TTC549 (cell line): ENCODE measurements around the gene PCDH9.
"Not testable (repeated sequence)": the region's sequence is repeated elsewhere in the genome, so short reads cannot be mapped to it uniquely, and the experiment has no call there.

Source experiments
- FAIRE-seq: peaks from 2 replicates; lab custom pipeline; 2012; peaks lifted over from hg19 to GRCh38; lab: Jason Lieb, UNC

Gene PCDH9

DNA sequence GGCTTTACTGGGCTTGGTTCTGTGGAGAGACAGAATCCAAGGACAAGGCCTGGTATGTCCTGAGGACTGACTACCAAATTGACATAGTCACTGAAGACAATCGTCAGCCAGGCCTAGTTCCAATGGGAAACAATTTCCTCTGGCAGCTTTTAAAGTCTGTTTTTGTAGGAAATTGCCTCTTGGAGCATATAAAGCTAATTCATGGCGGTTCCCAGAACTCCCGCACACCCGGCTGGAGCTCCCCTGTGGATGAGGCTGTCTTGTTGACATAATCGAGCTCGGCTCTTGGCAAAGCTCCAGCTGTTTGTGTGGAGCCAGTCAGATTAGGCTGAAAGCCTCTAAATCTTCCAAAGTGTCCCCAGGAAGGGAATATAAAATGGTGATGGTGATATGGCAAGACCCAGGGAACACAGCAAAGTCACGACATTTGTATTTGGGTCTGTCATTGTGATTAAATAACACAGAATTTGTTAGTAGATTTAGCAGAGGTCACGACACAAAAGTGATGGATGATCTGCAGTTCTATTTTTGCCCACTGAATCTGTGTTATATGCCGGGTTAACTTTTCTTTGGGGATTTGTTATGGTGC is 395.0 kb downstream of the PCDH9 start:
- no peak for FAIRE-seq

- no peak for FAIRE-seq
Measured at GRCh38 chr13:66830940-66831716, 399.0 kb downstream of the PCDH9 start.

GRCh38 chr13:66829803-66830202 is 400.3 kb downstream of the PCDH9 start:
- FAIRE-seq: no peak

DNA sequence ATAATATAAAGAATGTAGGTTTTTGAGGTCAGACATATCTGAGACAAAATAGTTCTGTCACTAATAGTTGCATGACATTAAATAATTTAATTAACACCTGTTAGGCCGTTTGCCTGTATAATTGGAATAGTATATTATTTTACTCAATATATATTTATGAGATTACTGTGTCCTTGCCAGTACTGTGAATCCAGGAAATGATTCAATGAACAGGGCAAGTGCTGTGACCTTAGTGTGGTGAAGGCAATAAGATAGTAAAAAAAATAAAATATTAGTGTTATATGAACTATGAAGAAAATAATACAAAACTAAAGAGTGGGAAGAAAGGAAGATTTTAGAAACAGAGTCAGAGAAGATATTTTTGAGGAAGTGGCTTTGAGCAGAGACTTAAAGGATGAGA is 403.7 kb downstream of the PCDH9 start:
- no peak for FAIRE-seq

GRCh38 chr13:66821551-66821950 is 408.6 kb downstream of the PCDH9 start:
- FAIRE-seq: no peak

- no peak for FAIRE-seq
Measured at GRCh38 chr13:66811455-66811854, 418.7 kb downstream of the PCDH9 start.

DNA sequence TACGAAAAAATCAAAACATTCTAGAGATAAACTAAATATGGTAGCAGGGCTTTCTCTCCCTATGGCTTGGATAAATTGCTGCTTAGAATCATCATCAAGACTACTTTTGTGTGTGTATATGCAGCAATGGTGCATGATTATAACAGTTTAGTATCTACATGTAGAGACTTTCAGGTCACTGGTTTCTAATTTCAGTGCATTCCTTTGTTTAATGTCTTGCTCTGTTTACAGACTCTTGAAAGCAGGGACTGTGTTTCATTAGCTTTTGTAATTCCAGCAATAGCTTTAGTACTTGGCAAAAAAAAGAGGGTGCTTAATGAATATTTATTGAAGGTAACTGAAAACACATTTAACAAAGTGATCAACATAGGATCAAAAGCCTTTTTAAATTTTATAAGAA is 420.7 kb downstream of the PCDH9 start:
- no peak for FAIRE-seq

DNA sequence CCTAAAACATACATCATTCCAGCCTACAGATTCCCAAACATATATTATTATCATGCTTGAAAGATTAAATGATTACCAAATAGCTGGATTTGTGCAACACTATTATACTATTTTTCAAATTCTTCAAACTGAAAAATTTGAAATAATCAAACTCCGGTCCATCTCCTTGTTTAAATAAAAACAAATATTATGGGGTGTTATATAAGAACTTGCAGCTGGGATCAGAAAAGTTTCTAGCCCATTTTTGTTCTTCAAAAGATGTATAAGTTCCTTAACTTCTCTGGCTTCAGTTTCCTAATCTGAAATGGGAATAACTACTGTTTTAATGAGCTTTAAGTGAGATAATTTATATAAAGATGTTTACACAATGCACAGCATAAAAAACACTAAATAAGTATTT is 422.9 kb downstream of the PCDH9 start:
- no peak for FAIRE-seq

- FAIRE-seq: no peak
Measured at GRCh38 chr13:66805657-66806056, 424.5 kb downstream of the PCDH9 start.

- no peak for FAIRE-seq
Measured at GRCh38 chr13:66803808-66804456, 426.2 kb downstream of the PCDH9 start.

DNA sequence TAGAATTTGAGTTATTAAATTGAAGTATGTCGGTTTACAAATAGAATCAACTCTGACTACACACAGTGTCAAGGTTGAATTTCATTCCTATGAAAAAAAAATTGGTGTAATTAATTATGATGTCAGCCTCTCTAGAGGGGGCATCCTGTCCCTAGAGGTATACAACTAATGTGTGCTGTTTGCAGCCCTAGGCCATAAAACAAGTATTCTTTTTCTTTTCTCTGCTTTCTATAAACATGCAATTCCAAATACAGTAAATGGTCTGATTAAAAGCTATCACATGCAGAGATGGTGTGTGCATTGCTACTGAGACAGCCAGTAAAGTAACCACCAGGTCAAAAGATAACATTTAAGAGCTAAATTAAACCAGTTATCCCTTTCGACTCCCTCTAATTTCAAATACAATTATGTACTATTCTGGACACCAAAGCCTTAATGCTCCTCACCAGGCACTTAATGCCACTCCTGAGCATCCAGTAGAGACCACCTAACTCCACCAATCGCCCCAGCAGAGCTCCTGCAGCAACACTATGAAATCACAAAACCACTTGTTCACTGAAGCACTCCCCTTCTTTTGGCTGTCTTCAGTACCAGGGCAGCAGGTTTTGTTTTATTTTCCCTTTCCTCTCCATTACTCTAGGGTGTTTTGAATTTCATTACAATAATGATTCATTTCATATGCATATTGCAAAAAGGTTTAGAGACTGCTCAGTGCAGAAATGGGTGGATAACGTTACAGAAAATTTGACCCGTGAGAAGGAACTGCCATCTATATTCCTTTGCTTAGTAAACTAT is 426.9 kb downstream of the PCDH9 start:
- no peak for FAIRE-seq

DNA sequence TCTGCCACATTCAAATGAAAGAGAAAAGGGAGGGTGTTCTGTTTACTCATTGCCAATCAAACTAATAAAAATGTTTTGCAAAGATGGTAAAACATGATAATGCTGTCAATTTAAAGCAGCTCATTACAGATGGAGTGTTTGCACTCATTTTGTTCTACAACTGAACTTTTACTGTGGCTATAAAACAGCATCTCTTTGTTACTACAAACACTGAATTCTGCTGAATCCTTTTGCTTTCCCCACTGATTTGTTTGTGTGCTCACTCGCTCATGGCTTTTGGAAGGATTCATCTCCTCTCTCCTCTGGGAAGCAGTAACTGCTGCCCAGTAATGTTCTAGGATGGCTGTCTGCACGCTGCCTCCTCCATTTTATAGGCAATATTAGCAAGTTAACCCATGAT is 434.5 kb downstream of the PCDH9 start:
- FAIRE-seq: no peak

DNA sequence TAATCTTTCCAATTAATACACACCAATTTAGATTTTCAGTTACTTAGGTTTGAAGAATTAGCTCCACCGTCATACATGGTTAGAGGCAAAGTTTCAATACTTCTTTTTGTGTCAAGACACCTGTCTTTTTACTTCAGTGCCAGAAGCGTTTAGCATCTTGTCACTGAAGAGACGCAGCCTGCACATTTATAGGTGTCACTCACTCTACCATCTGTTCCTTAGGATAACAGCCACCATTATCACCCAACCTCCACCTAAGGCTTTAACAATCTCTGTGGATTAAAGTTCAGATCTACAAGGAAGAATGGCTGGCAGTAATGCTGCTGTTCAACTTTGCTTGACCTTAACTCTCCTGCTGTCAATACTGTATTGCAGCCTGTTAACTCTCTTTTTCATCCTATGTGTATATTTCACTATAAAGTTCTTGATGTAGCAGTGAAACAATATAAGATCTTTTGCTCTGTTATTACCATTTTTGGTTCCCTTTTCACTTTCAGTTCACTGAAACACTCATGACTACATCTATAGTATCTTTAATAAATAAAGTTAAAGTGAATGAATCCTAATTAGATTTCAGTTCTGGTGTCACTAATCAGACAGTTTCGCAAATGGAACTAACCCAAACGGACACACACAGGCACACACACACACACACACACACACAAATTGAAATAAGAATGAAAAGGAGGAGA is 435.6 kb downstream of the PCDH9 start:
- no peak for FAIRE-seq

GRCh38 chr13:66790861-66791260 is 439.3 kb downstream of the PCDH9 start:
- no peak for FAIRE-seq

GRCh38 chr13:66781241-66781640 is 448.9 kb downstream of the PCDH9 start:
- no peak for FAIRE-seq

GRCh38 chr13:66780814-66781213 is 449.3 kb downstream of the PCDH9 start:
- no peak for FAIRE-seq

DNA sequence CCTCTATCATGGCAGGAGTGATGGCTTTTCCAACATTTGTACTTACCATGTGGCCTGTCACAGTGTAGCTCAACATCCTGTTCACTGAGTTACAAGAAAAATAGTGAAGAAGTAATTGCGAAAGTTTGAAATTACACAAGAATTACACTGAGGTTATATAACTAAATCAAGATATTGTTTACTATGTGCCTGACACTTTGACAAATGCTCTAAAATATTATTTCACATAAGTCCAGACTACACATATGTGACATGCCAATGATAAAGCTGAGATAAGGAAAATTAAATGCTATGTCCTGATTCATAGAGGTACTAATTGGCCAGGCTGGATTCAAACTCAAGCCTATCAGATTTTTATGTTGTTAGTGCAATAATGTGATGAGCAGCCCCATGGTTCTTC is 451.7 kb downstream of the PCDH9 start:
- no peak for FAIRE-seq

GRCh38 chr13:66775196-66775595 is 454.9 kb downstream of the PCDH9 start:
- no peak for FAIRE-seq

- no peak for FAIRE-seq
Measured at GRCh38 chr13:66774046-66774445, 456.1 kb downstream of the PCDH9 start.

DNA sequence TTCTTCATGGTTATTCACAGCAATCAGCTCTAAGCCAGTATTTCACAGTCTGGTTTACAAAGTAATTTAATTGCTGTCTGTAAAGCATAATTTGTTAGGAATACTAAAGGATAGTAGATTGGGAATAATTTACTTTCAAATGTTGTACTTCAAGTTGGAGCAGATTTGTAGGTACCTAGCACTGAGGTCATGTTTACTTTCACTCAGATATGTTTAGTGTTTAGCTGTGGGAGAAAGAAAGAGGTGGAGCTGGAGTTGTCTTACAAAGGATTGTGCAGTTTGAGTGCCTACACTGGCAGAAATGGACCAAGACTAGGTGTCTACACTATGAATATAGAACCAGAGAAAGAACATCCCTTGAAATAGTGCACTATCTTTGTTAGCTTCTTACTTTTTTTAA is 464.6 kb downstream of the PCDH9 start:
- FAIRE-seq: no peak

GRCh38 chr13:66760678-66761077 is 469.5 kb downstream of the PCDH9 start:
- not testable (repeated sequence) for FAIRE-seq

- FAIRE-seq: no peak
Measured at GRCh38 chr13:66759919-66760318, 470.2 kb downstream of the PCDH9 start.
